GM19372 (cell line): Measurements from ENCODE around the gene CHST15.
"Not testable (repeated sequence)": the region's sequence is repeated elsewhere in the genome, so short reads cannot be mapped to it uniquely, and the experiment has no call there.

Experiments
- ATAC-seq: cut with Tn5 transposase; IDR thresholded peaks from one replicate; pipeline ENCODE4 v1.9.1; 2021; ENCODE audit warnings: mild to moderate bottlenecking, low read depth, moderate library complexity; ENCODE audit not compliant: unreplicated experiment

Gene CHST15

GRCh38 chr10:124100124-124100523 lies 6.7 kb upstream of the CHST15 start:
- no peak for ATAC-seq

- ATAC-seq: no peak
These were observed 6.2 kb upstream of the CHST15 start for GRCh38 chr10:124099604-124100003.

GRCh38 chr10:124098575-124098974 lies 5.2 kb upstream of the CHST15 start:
- ATAC-seq: no peak

GRCh38 chr10:124097883-124098282 lies 4.5 kb upstream of the CHST15 start:
- no peak for ATAC-seq

- no peak for ATAC-seq
These were observed 3.1 kb upstream of the CHST15 start for GRCh38 chr10:124096494-124096893.

GRCh38 chr10:124095801-124096200 lies 2.4 kb upstream of the CHST15 start:
- not testable (repeated sequence) for ATAC-seq

- ATAC-seq: no peak
These were observed 1.7 kb upstream of the CHST15 start for GRCh38 chr10:124095096-124095495.

- ATAC-seq: no peak
These were observed 1.0 kb upstream of the CHST15 start for GRCh38 chr10:124094419-124094785.

GRCh38 chr10:124093774-124094418 lies 498 bp upstream of the CHST15 start:
- ATAC-seq: not testable (repeated sequence)

- peak; percentile 54 for ATAC-seq
These were observed 1.0 kb downstream of the CHST15 start for GRCh38 chr10:124092250-124092859.

- ATAC-seq: no peak
These were observed 1.6 kb downstream of the CHST15 start for GRCh38 chr10:124091646-124092249.

GRCh38 chr10:124090601-124091209 lies 2.7 kb downstream of the CHST15 start:
- ATAC-seq: no peak

GRCh38 chr10:124089859-124090258 lies 3.5 kb downstream of the CHST15 start:
- no peak for ATAC-seq

- no peak for ATAC-seq
These were observed 4.5 kb downstream of the CHST15 start for GRCh38 chr10:124088915-124089314.

GRCh38 chr10:124087672-124088634 lies 5.4 kb downstream of the CHST15 start:
- no peak for ATAC-seq

- ATAC-seq: no peak
These were observed 6.4 kb downstream of the CHST15 start for GRCh38 chr10:124086787-124087671.

- ATAC-seq: no peak
These were observed 7.2 kb downstream of the CHST15 start for GRCh38 chr10:124086097-124086710.

GRCh38 chr10:124085680-124086079 lies 7.7 kb downstream of the CHST15 start:
- no peak for ATAC-seq

GRCh38 chr10:124084708-124085107 lies 8.7 kb downstream of the CHST15 start:
- no peak for ATAC-seq
